Fibroblast of pulmonary artery (primary cell): ENCODE results near the gene SHANK3.

Source experiments
- DNase-seq: peaks from one replicate; pipeline ENCODE4 v3.0.0-alpha.2; 2010; ENCODE audit warnings: low read depth
- H3K4me3 ChIP-seq: replicated peaks from 2 replicates; pipeline ENCODE4 v1.5.1; 2011; ENCODE audit warnings: low read depth, mild to moderate bottlenecking, control low read depth, low read length, moderate library complexity
- CTCF ChIP-seq: IDR thresholded peaks from 2 replicates; pipeline ENCODE4 v1.5.1; 2011; ENCODE audit warnings: mild to moderate bottlenecking, control low read depth, low read length, inconsistent platforms; ENCODE audit errors: missing control alignments

SHANK3 gene

GRCh38 chr22:50701428-50702154 is 29.0 kb downstream of the SHANK3 start:
- DNase-seq = no peak
- no peak for TF ChIP-seq CTCF
- H3K4me3 ChIP-seq = no peak overlapping the region

- no peak for DNase-seq
- H3K4me3 ChIP-seq = no peak overlapping the region
- no peak for TF ChIP-seq CTCF
Observed at GRCh38 chr22:50702261-50702671, 29.6 kb downstream of the SHANK3 start.

- no peak for DNase-seq
- H3K4me3 ChIP-seq = no peak overlapping the region
- TF ChIP-seq CTCF = no peak
Observed at GRCh38 chr22:50702821-50703725, 30.4 kb downstream of the SHANK3 start.

GRCh38 chr22:50703726-50704509 is 31.3 kb downstream of the SHANK3 start:
- DNase-seq = no peak
- no peak for TF ChIP-seq CTCF
- H3K4me3 ChIP-seq = no peak overlapping the region

- no peak for DNase-seq
- H3K4me3 ChIP-seq = no peak overlapping the region
- no peak for TF ChIP-seq CTCF
Observed at GRCh38 chr22:50704510-50705218, 32.0 kb downstream of the SHANK3 start.

- no peak for TF ChIP-seq CTCF
- no peak overlapping the region for H3K4me3 ChIP-seq
- DNase-seq = peak; percentile 72
Observed at GRCh38 chr22:50705219-50705691, 32.6 kb downstream of the SHANK3 start.
